Glutamatergic neuron (in vitro differentiated cells): ENCODE results near the gene HNRNPF. TPM values are rescaled to one million over a fixed set of nuclear protein-coding genes. Genes with fewer than 3 reads are reported as not detected.
A peak's percentile ranks its signal among the peaks of the same experiment; 100 is the strongest.

Source experiments
- DNase-seq: peaks from one replicate; pipeline ENCODE4 v3.0.0; 2022
- H3K27ac Mint-ChIP-seq: one replicate; pipeline ENCODE4 v1.8.0; 2020; ENCODE audit warnings: mild to moderate bottlenecking, mixed read lengths, inconsistent platforms; ENCODE audit not compliant: unreplicated experiment
- H3K27me3 Mint-ChIP-seq: one replicate; pipeline ENCODE4 v1.8.0; 2020; ENCODE audit warnings: mild to moderate bottlenecking, moderate library complexity, mixed read lengths, inconsistent platforms; ENCODE audit not compliant: unreplicated experiment
- H3K36me3 Mint-ChIP-seq: one replicate; pipeline ENCODE4 v1.8.0; 2020; ENCODE audit warnings: mild to moderate bottlenecking, mixed read lengths, inconsistent platforms; ENCODE audit not compliant: unreplicated experiment
- H3K4me1 Mint-ChIP-seq: one replicate; pipeline ENCODE4 v1.8.0; 2020; ENCODE audit warnings: mild to moderate bottlenecking, low read depth, mixed read lengths, inconsistent platforms; ENCODE audit not compliant: unreplicated experiment
- H3K4me3 Mint-ChIP-seq: one replicate; pipeline ENCODE4 v1.8.0; 2020; ENCODE audit warnings: mild to moderate bottlenecking, mixed read lengths, inconsistent platforms; ENCODE audit not compliant: unreplicated experiment
- H3K9me3 Mint-ChIP-seq: one replicate; pipeline ENCODE4 v1.8.0; 2020; ENCODE audit warnings: mild to moderate bottlenecking, moderate library complexity, mixed read lengths, inconsistent platforms; ENCODE audit not compliant: unreplicated experiment
- CTCF ChIP-seq: fragments of 200-600 bp; sonication (generic); IDR thresholded peaks from one replicate; pipeline ENCODE4 v1.5.0; 2021; ENCODE audit not compliant: partially characterized antibody, unreplicated experiment
- total RNA-seq: library from RNA; stranded (reverse); fragmentation: NEBNext Ultra II Directional; extraction: Animal tissue kit (Norgen Biotek cat#: 25700); gene quantifications from one replicate; pipeline ENCODE4 v1.2.1, GENCODE V29; 2021; ENCODE audit not compliant: unreplicated experiment

Gene HNRNPF
- total RNA-seq, 1 donor from 2014 or later: 99.7 TPM

DNA sequence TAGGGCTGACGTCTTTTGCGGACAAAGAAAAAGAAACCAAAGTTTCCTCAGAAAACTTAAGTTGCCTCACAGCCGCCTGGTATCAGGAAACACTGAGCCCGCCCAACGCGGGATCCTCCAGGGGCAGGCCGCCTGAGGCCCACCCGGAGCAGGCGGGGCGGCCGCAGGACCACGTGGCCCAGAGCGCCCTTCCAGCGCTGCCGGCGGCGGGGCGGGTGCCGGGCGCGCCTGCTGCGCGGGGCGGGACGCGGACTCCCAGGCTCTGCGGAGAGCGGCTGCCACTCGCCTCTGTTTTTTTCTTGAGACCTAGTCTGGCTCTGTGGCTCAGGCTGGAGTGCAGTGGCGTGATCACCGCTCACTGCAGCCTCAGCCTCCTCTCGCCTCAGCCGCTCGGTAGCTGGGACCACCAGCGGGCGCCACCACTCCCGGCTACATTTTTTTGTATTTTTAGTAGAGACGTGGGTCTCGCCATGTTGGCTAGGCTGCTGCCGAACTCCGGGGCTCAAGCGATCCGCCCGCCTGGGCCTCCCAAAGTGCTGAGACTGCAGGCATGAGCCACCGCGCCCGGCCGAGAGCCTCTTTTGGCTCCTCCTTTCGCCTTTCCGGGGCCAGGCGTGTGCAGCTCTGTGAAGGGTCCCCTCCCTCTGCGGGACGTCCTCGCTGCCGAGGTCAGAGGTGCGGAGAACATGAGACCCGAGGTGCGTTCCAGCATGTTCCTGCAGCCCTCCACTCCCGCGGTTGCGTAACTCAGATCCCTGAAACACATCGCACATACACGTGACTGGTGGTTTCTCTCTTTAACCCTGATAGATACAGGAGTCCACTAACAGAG lies 11.6 kb upstream of the HNRNPF start:
- TF ChIP-seq CTCF: no peak
- peaks cover 3% of the 10 kb centered on the region for H3K27me3 Mint-ChIP-seq
- H3K9me3 Mint-ChIP-seq: peaks cover 3% of the 10 kb centered on the region
- peak overlapping the region; percentile 91 for H3K4me3 Mint-ChIP-seq
- H3K4me1 Mint-ChIP-seq: no peaks in the 10 kb centered on the region
- H3K36me3 Mint-ChIP-seq: no peaks in the 10 kb centered on the region
- peak; percentile 80 for DNase-seq
- H3K27ac Mint-ChIP-seq: peak overlapping the region; percentile 88

DNA sequence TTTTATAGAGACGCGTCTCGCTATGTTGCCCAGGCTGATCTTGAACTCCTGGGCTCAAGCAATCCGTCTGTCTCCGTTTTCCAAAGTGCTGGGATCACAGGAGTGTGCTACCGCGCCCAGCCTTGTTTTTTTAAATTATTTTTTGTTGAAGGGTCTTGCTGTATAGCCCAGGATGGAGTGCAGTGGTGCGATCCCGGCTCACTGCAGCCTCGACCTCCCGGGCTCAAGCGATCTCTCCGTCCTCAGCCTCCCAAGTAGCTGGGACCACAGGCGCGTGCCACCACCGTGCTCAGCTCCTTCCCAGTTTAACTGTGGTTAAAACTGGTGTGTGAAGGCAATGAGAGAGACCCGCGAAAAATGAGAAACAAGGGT lies 11.0 kb upstream of the HNRNPF start:
- no peak for DNase-seq
- H3K27ac Mint-ChIP-seq: peak overlapping the region; percentile 22
- H3K4me3 Mint-ChIP-seq: peak overlapping the region; percentile 61
- no peaks in the 10 kb centered on the region for H3K36me3 Mint-ChIP-seq
- H3K9me3 Mint-ChIP-seq: peaks cover 3% of the 10 kb centered on the region
- no peak for TF ChIP-seq CTCF
- H3K4me1 Mint-ChIP-seq: no peaks in the 10 kb centered on the region
- H3K27me3 Mint-ChIP-seq: peaks cover 3% of the 10 kb centered on the region

GRCh38 chr10:43417950-43418768 lies 9.2 kb upstream of the HNRNPF start:
- no peaks in the 10 kb centered on the region for H3K4me1 Mint-ChIP-seq

DNA sequence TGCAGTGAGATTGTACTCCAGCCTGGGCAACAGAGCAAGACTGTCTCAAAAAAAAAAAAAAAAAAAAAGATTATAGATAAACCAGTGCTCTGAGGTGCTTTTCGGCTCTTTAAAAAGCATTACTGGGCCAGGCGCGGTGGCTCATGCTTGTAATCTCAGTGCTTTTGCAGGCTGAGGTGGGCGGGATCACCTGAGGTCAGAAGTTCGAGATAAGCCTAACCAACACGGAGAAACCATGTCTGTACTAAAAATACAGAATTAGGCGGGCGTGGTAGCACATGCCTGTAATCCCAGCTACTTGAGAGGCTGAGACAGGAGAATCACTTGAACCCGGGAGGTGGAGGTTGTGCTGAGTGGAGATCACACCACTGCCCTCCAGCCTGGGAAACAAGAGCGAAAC lies 6.6 kb upstream of the HNRNPF start:
- no peak for TF ChIP-seq CTCF
- no peak overlapping the region for H3K27ac Mint-ChIP-seq
- no peaks in the 10 kb centered on the region for H3K4me1 Mint-ChIP-seq
- no peaks in the 10 kb centered on the region for H3K9me3 Mint-ChIP-seq
- DNase-seq: no peak
- peaks cover 3% of the 10 kb centered on the region for H3K27me3 Mint-ChIP-seq
- no peak overlapping the region for H3K4me3 Mint-ChIP-seq
- H3K36me3 Mint-ChIP-seq: no peaks in the 10 kb centered on the region

More at GRCh38 chr10:43417950-43418768, 9.2 kb upstream of the HNRNPF start:
- no peak for DNase-seq
- Mint-ChIP-seq H3K27me3 (peaks cover 3% of the 10 kb centered on the region), H3K4me3 (no peak overlapping the region), H3K27ac (no peak overlapping the region), H3K36me3 (no peaks in the 10 kb centered on the region), H3K9me3 (no peaks in the 10 kb centered on the region)
- TF ChIP-seq CTCF: no peak
